ENCODE data around the gene WNT9B. TPM values are rescaled to one million over a fixed set of nuclear protein-coding genes. Genes with fewer than 3 reads are reported as not detected.
A peak's percentile ranks its signal among the peaks of the same experiment; 100 is the strongest.

The WNT9B gene
- total and polyA plus RNA-seq, 2 of the 13 experiments (the other 11 are each of a cell fraction or from before 2014, with no cell fraction given): not detected

- peak; percentile 71; the same call in 1 of the 2 replicates for TF ChIP-seq PRDM10 (CRISPR knock-in tag; IDR thresholded peaks at IDR 0.05; ENCODE audit: low read depth)
- TF ChIP-seq MYC (CRISPR knock-in tag; IDR thresholded peaks at IDR 0.05; ENCODE audit: borderline replicate concordance): peak; percentile 95
- TF ChIP-seq ZNF207 (IDR thresholded peaks at IDR 0.05; ENCODE audit: borderline replicate concordance): no peak
- peak; percentile 83 for TF ChIP-seq YY1 (IDR thresholded peaks at IDR 0.05; ENCODE audit: insufficient read depth, insufficient replicate concordance, low read depth, low read length)
- no peak; the same call in 1 of the 2 replicates for TF ChIP-seq GFI1 (CRISPR knock-in tag; IDR thresholded peaks at IDR 0.05; ENCODE audit: borderline replicate concordance)
- TF ChIP-seq ZNF589 (CRISPR knock-in tag; conservative IDR thresholded peaks at IDR 0.05): 0 out of 2 replicates have a peak, but pooled peaks have one; percentile 67
- TF ChIP-seq RFXAP (CRISPR knock-in tag; IDR thresholded peaks at IDR 0.05; ENCODE audit: borderline replicate concordance): peak; percentile 87; the same call in 1 of the 2 replicates
- TF ChIP-seq NFE2L1 (CRISPR knock-in tag; IDR thresholded peaks at IDR 0.05; ENCODE audit: borderline replicate concordance): 0 out of 2 replicates have a peak, but pooled peaks have one; percentile 50
- TF ChIP-seq ZNF709 (CRISPR knock-in tag; IDR thresholded peaks at IDR 0.05): peak; percentile 19; the same call in 1 of the 2 replicates
- peak; percentile 97 for TF ChIP-seq ZNF567 (CRISPR knock-in tag; IDR thresholded peaks at IDR 0.05; ENCODE audit: borderline replicate concordance)
- TF ChIP-seq SRSF1 (optimal IDR thresholded peaks at IDR 0.05; ENCODE audit: low read depth, low read length): peak; percentile 99
- peak; percentile 91; the same call in 1 of the 2 replicates for TF ChIP-seq ZBTB4 (CRISPR knock-in tag; IDR thresholded peaks at IDR 0.05; ENCODE audit: borderline replicate concordance)
- TF ChIP-seq DRAP1 (CRISPR knock-in tag; IDR thresholded peaks at IDR 0.05): peak; percentile 82
- TF ChIP-seq ATF4 (CRISPR knock-in tag; IDR thresholded peaks at IDR 0.05): no peak; a peak in 1 of 4 replicates
- peak; percentile 91; the same call in 1 of the 2 replicates for TF ChIP-seq ZNF224 (CRISPR knock-in tag; IDR thresholded peaks at IDR 0.05)
- TF ChIP-seq ZNF414 (CRISPR knock-in tag; IDR thresholded peaks at IDR 0.05): peak; percentile 96
- TF ChIP-seq PAWR (CRISPR knock-in tag; IDR thresholded peaks at IDR 0.05; ENCODE audit: borderline replicate concordance): peak; percentile 60; the same call in 1 of the 2 replicates
- TF ChIP-seq ZNF644 (CRISPR knock-in tag; IDR thresholded peaks at IDR 0.05; ENCODE audit: low read depth): peak; percentile 57; the same call in 1 of the 2 replicates
Observed at GRCh38 chr17:46922804-46923635, 71.6 kb downstream of the WNT9B start, which contains the start of gene GOSR2 (continued).
